ENCODE results near the gene CLDND1. TPM values are rescaled to one million over a fixed set of nuclear protein-coding genes. Genes with fewer than 3 reads are reported as not detected.

CLDND1 gene
- polyA plus RNA-seq, 1 donor from 2014 or later = 39.8 TPM

GRCh38 chr3:98556164-98557130, 33.7 kb upstream of the CLDND1 start:
- peak overlapping the region; percentile 21 to 89 (median 37) for H3K27ac Mint-ChIP-seq
- H3K27me3 Mint-ChIP-seq = peaks cover 7% of the 10 kb centered on the region
- H3K36me3 Mint-ChIP-seq = no peaks in the 10 kb centered on the region
- peak overlapping the region; percentile 15 to 85 (median 50) for H3K4me3 Mint-ChIP-seq
- H3K9me3 Mint-ChIP-seq = peaks cover 0 to 3% (median 2%) of the 10 kb centered on the region in 3 donors
- peaks cover 31 to 33% (median 33%) of the 10 kb centered on the region in 3 donors for H3K4me1 Mint-ChIP-seq

GRCh38 chr3:98555025-98555379, 32.3 kb upstream of the CLDND1 start:
- peaks cover 0 to 3% (median 2%) of the 10 kb centered on the region in 3 donors for H3K9me3 Mint-ChIP-seq
- H3K27ac Mint-ChIP-seq = no peak overlapping the region
- H3K36me3 Mint-ChIP-seq = no peaks in the 10 kb centered on the region
- H3K4me3 Mint-ChIP-seq = no peak overlapping the region
- peaks cover 7% of the 10 kb centered on the region for H3K27me3 Mint-ChIP-seq
- H3K4me1 Mint-ChIP-seq = peaks cover 31 to 33% (median 32%) of the 10 kb centered on the region in 3 donors

GRCh38 chr3:98554580-98554979, 31.9 kb upstream of the CLDND1 start:
- H3K9me3 Mint-ChIP-seq = peaks cover 0 to 3% (median 0%) of the 10 kb centered on the region in 3 donors
- peaks cover 31 to 33% (median 32%) of the 10 kb centered on the region in 3 donors for H3K4me1 Mint-ChIP-seq
- H3K4me3 Mint-ChIP-seq = no peak overlapping the region
- no peaks in the 10 kb centered on the region for H3K36me3 Mint-ChIP-seq
- no peak overlapping the region for H3K27ac Mint-ChIP-seq
- H3K27me3 Mint-ChIP-seq = peaks cover 7% of the 10 kb centered on the region

- peaks cover 31 to 33% (median 32%) of the 10 kb centered on the region in 3 donors for H3K4me1 Mint-ChIP-seq
Measured at GRCh38 chr3:98553753-98554152, 31.1 kb upstream of the CLDND1 start.

GRCh38 chr3:98553021-98553563, 30.4 kb upstream of the CLDND1 start:
- Mint-ChIP-seq H3K9me3 (peaks cover 0 to 3% (median 0%) of the 10 kb centered on the region in 3 donors), H3K27me3 (peaks cover 7% of the 10 kb centered on the region), H3K4me1 (peaks cover 28 to 33% (median 30%) of the 10 kb centered on the region in 3 donors), H3K4me3 (peak overlapping the region in 1 of 4 donors; percentile 9), H3K27ac (no peak overlapping the region), H3K36me3 (no peaks in the 10 kb centered on the region)

More at GRCh38 chr3:98553753-98554152, 31.1 kb upstream of the CLDND1 start:
- Mint-ChIP-seq H3K27ac (no peak overlapping the region), H3K9me3 (peaks cover 0 to 3% (median 0%) of the 10 kb centered on the region in 3 donors), H3K4me3 (peak overlapping the region in 1 of 4 donors; percentile 34), H3K27me3 (peaks cover 7% of the 10 kb centered on the region), H3K36me3 (no peaks in the 10 kb centered on the region)

GRCh38 chr3:98552232-98553020, 29.7 kb upstream of the CLDND1 start:
- peaks cover 6% of the 10 kb centered on the region for H3K27me3 Mint-ChIP-seq
- peaks cover 26 to 33% (median 28%) of the 10 kb centered on the region in 3 donors for H3K4me1 Mint-ChIP-seq
- H3K36me3 Mint-ChIP-seq = no peaks in the 10 kb centered on the region
- peaks cover 0 to 3% (median 0%) of the 10 kb centered on the region in 3 donors for H3K9me3 Mint-ChIP-seq
- peak overlapping the region in 2 of 3 donors; percentile 62 to 73 for H3K27ac Mint-ChIP-seq
- H3K4me3 Mint-ChIP-seq = peak overlapping the region in 1 of 4 donors; percentile 9

- H3K27ac Mint-ChIP-seq = peak overlapping the region; percentile 59 to 73 (median 62)
- H3K4me3 Mint-ChIP-seq = no peak overlapping the region
- H3K36me3 Mint-ChIP-seq = no peaks in the 10 kb centered on the region
- H3K9me3 Mint-ChIP-seq = peaks cover 0 to 3% (median 0%) of the 10 kb centered on the region in 3 donors
- peaks cover 5% of the 10 kb centered on the region for H3K27me3 Mint-ChIP-seq
- peaks cover 21 to 31% (median 27%) of the 10 kb centered on the region in 3 donors for H3K4me1 Mint-ChIP-seq
Measured at GRCh38 chr3:98551754-98552153, 29.1 kb upstream of the CLDND1 start.

- Mint-ChIP-seq H3K4me3 (no peak overlapping the region), H3K27me3 (peaks cover 5% of the 10 kb centered on the region), H3K4me1 (peaks cover 16 to 27% (median 24%) of the 10 kb centered on the region in 3 donors), H3K9me3 (peaks cover 0 to 3% (median 0%) of the 10 kb centered on the region in 3 donors), H3K36me3 (peaks cover 3% of the 10 kb centered on the region), H3K27ac (peak overlapping the region in 1 of 3 donors; percentile 73)
Measured at GRCh38 chr3:98551236-98551635, 28.5 kb upstream of the CLDND1 start.

- Mint-ChIP-seq H3K4me1 (peaks cover 15 to 26% (median 24%) of the 10 kb centered on the region in 3 donors), H3K27me3 (peaks cover 4% of the 10 kb centered on the region), H3K4me3 (no peak overlapping the region), H3K9me3 (peaks cover 0 to 1% (median 0%) of the 10 kb centered on the region in 3 donors), H3K36me3 (peaks cover 3% of the 10 kb centered on the region), H3K27ac (no peak overlapping the region)
Measured at GRCh38 chr3:98550833-98551232, 28.1 kb upstream of the CLDND1 start.

- Mint-ChIP-seq H3K27me3 (no peaks in the 10 kb centered on the region), H3K36me3 (peaks cover 3% of the 10 kb centered on the region), H3K4me3 (peak overlapping the region in 1 of 4 donors; percentile 52), H3K4me1 (peaks cover 10 to 15% (median 15%) of the 10 kb centered on the region in 3 donors), H3K9me3 (no peaks in the 10 kb centered on the region), H3K27ac (no peak overlapping the region)
Measured at GRCh38 chr3:98548544-98548943, 25.8 kb upstream of the CLDND1 start.

- Mint-ChIP-seq H3K36me3 (peaks cover 4% of the 10 kb centered on the region), H3K4me3 (peak overlapping the region in 1 of 4 donors; percentile 60), H3K9me3 (no peaks in the 10 kb centered on the region), H3K27me3 (no peaks in the 10 kb centered on the region), H3K4me1 (peaks cover 3 to 7% (median 5%) of the 10 kb centered on the region in 3 donors), H3K27ac (peak overlapping the region in 1 of 3 donors; percentile 6)
Measured at GRCh38 chr3:98545940-98546339, 23.2 kb upstream of the CLDND1 start.

GRCh38 chr3:98542623-98543022, 19.9 kb upstream of the CLDND1 start:
- Mint-ChIP-seq H3K4me1 (peaks cover 10 to 16% (median 11%) of the 10 kb centered on the region in 3 donors), H3K4me3 (peak overlapping the region in 1 of 4 donors; percentile 76), H3K27me3 (no peaks in the 10 kb centered on the region), H3K9me3 (no peaks in the 10 kb centered on the region), H3K27ac (no peak overlapping the region), H3K36me3 (peaks cover 4% of the 10 kb centered on the region)

GRCh38 chr3:98541695-98542094, 19.0 kb upstream of the CLDND1 start:
- no peaks in the 10 kb centered on the region for H3K9me3 Mint-ChIP-seq
- H3K4me1 Mint-ChIP-seq = peaks cover 12 to 21% (median 14%) of the 10 kb centered on the region in 3 donors
- no peaks in the 10 kb centered on the region for H3K27me3 Mint-ChIP-seq
- no peak overlapping the region for H3K4me3 Mint-ChIP-seq
- H3K36me3 Mint-ChIP-seq = peaks cover 4% of the 10 kb centered on the region
- H3K27ac Mint-ChIP-seq = no peak overlapping the region

- Mint-ChIP-seq H3K27ac (peak overlapping the region in 1 of 3 donors; percentile 26), H3K27me3 (no peaks in the 10 kb centered on the region), H3K9me3 (no peaks in the 10 kb centered on the region), H3K4me3 (peak overlapping the region in 2 of 4 donors; percentile 30 to 42), H3K36me3 (peaks cover 1% of the 10 kb centered on the region), H3K4me1 (peaks cover 12 to 17% (median 16%) of the 10 kb centered on the region in 3 donors)
Measured at GRCh38 chr3:98540346-98540745, 17.6 kb upstream of the CLDND1 start.
